ENCODE data around the gene CMTM8.

GRCh38 chr3:32352563-32352962 lies 114.1 kb downstream of the CMTM8 start:
- TF ChIP-seq POLR2A (IDR thresholded peaks at IDR 0.05), result no peak
- TF ChIP-seq CTCF (IDR thresholded peaks at IDR 0.05), result no peak
